NCI-H128 (cell line): Measurements from ENCODE around the gene LRRC2.
"Not testable (repeated sequence)": the region's sequence is repeated elsewhere in the genome, so short reads cannot be mapped to it uniquely, and the experiment has no call there.

ENCODE experiments used
- DNase-seq: peaks from one replicate; lab custom pipeline; 2025; ENCODE audit not compliant: unreplicated experiment; lab: John Stamatoyannopoulos, UW

Gene LRRC2

GRCh38 chr3:46566040-46566641, at the start of gene LRRC2:
LRRC2 (minus strand) TSS chr3:46566302; CDS start chr3:46551591, 14,711 bp downstream.
- DNase-seq, result no peak

GRCh38 chr3:46615050-46615775, 49.1 kb upstream of the LRRC2 start:
- no peak for DNase-seq

- DNase-seq, result no peak
Measured at GRCh38 chr3:46614431-46614830, 48.3 kb upstream of the LRRC2 start.

GRCh38 chr3:46613313-46614005, 47.4 kb upstream of the LRRC2 start:
- DNase-seq, result no peak

GRCh38 chr3:46612324-46612723, 46.2 kb upstream of the LRRC2 start, which contains the start of gene FAM240A:
FAM240A (plus strand) TSS chr3:46612525; CDS start chr3:46612684, 159 bp downstream.
- DNase-seq, result no peak

GRCh38 chr3:46609944-46610722, 44.0 kb upstream of the LRRC2 start:
- DNase-seq, result no peak

GRCh38 chr3:46609212-46609721, 43.2 kb upstream of the LRRC2 start:
- DNase-seq, result no peak

- DNase-seq, result no peak
Measured at GRCh38 chr3:46607603-46608028, 41.5 kb upstream of the LRRC2 start.

GRCh38 chr3:46604127-46604526, 38.0 kb upstream of the LRRC2 start:
- DNase-seq, result no peak

- no peak for DNase-seq
Measured at GRCh38 chr3:46603446-46604046, 37.4 kb upstream of the LRRC2 start.

GRCh38 chr3:46599590-46599989, 33.5 kb upstream of the LRRC2 start:
- no peak for DNase-seq

GRCh38 chr3:46595819-46596314, 29.8 kb upstream of the LRRC2 start:
- no peak for DNase-seq

GRCh38 chr3:46594723-46595122, 28.6 kb upstream of the LRRC2 start:
- DNase-seq, result no peak

- DNase-seq, result no peak
Measured at GRCh38 chr3:46593979-46594378, 27.9 kb upstream of the LRRC2 start.

GRCh38 chr3:46593274-46593862, 27.3 kb upstream of the LRRC2 start:
- DNase-seq, result no peak

- DNase-seq, result not testable (repeated sequence)
Measured at GRCh38 chr3:46587268-46587667, 21.2 kb upstream of the LRRC2 start.

- no peak for DNase-seq
Measured at GRCh38 chr3:46586738-46587246, 20.7 kb upstream of the LRRC2 start.

GRCh38 chr3:46585799-46586693, 19.9 kb upstream of the LRRC2 start:
- no peak for DNase-seq
